ENCODE measurements around the gene NECTIN2.

DNA sequence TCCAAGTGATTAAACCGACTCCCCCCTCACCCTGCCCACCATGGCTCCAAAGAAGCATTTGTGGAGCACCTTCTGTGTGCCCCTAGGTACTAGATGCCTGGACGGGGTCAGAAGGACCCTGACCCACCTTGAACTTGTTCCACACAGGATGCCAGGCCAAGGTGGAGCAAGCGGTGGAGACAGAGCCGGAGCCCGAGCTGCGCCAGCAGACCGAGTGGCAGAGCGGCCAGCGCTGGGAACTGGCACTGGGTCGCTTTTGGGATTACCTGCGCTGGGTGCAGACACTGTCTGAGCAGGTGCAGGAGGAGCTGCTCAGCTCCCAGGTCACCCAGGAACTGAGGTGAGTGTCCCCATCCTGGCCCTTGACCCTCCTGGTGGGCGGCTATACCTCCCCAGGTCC is 61.5 kb downstream of the NECTIN2 start:
- no peak for TF ChIP-seq EZH2 (IDR thresholded peaks at IDR 0.05; ENCODE audit: borderline replicate concordance, low read length)
- TF ChIP-seq, protein P1, sequence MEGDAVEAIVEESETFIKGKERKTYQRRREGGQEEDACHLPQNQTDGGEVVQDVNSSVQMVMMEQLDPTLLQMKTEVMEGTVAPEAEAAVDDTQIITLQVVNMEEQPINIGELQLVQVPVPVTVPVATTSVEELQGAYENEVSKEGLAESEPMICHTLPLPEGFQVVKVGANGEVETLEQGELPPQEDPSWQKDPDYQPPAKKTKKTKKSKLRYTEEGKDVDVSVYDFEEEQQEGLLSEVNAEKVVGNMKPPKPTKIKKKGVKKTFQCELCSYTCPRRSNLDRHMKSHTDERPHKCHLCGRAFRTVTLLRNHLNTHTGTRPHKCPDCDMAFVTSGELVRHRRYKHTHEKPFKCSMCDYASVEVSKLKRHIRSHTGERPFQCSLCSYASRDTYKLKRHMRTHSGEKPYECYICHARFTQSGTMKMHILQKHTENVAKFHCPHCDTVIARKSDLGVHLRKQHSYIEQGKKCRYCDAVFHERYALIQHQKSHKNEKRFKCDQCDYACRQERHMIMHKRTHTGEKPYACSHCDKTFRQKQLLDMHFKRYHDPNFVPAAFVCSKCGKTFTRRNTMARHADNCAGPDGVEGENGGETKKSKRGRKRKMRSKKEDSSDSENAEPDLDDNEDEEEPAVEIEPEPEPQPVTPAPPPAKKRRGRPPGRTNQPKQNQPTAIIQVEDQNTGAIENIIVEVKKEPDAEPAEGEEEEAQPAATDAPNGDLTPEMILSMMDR (IDR thresholded peaks at IDR 0.05; ENCODE audit: low read length), result no peak
